ENCODE results near the gene PNLIPRP2.

PNLIPRP2 gene

GRCh38 chr10:116686632-116687031, 65.9 kb downstream of the PNLIPRP2 start:
- no peak for DNase-seq

GRCh38 chr10:116687633-116688032, 66.9 kb downstream of the PNLIPRP2 start:
- DNase-seq, result no peak

- no peak for DNase-seq
Measured at GRCh38 chr10:116688241-116688711, 67.5 kb downstream of the PNLIPRP2 start.

- DNase-seq, result no peak
Measured at GRCh38 chr10:116688741-116689495, 68.2 kb downstream of the PNLIPRP2 start.

- no peak for DNase-seq
Measured at GRCh38 chr10:116689744-116690143, 69.0 kb downstream of the PNLIPRP2 start.

GRCh38 chr10:116690356-116691322, 69.9 kb downstream of the PNLIPRP2 start:
- no peak for DNase-seq

GRCh38 chr10:116691635-116692034, 70.9 kb downstream of the PNLIPRP2 start:
- no peak for DNase-seq

- DNase-seq, result no peak
Measured at GRCh38 chr10:116692225-116692624, 71.5 kb downstream of the PNLIPRP2 start.

GRCh38 chr10:116694243-116694926, 73.6 kb downstream of the PNLIPRP2 start:
- no peak for DNase-seq
